Pancreas (tissue), 10 donors: ENCODE data around the gene C7orf33. TPM values are rescaled to one million over a fixed set of nuclear protein-coding genes. Genes with fewer than 3 reads are reported as not detected.
A peak's percentile ranks its signal among the peaks of the same experiment; 100 is the strongest.
"Not testable (repeated sequence)": the region's sequence is repeated elsewhere in the genome, so short reads cannot be mapped to it uniquely, and the experiment has no call there.

Experiments
- ATAC-seq, 4 donors: fragments of 200-7000 bp; cut with Tn5 transposase; one replicate each; pipeline versions ENCODE4 v1.8.0 to v1.9.1; 2020; ENCODE audit warnings: mild to moderate bottlenecking in 4 of 4, moderate library complexity in 4 of 4
- DNase-seq, 6 donors: peaks; one replicate each; pipeline ENCODE4 v3.0.0-alpha.2; 2020
- FAIRE-seq: peaks from 2 replicates; lab custom pipeline; 2012; peaks lifted over from hg19 to GRCh38; lab: Jason Lieb, UNC
- H3K27ac ChIP-seq, 4 donors: fragments of 200-600 bp; sonication (generic); 1 replicate in 3 of 4; 2 replicates in 1 of 4; pipeline versions ENCODE4 v1.5.0 to v1.8.0; 2020
- H3K27me3 ChIP-seq, 4 donors: fragments of 200-600 bp; one replicate each; pipeline ENCODE4 v1.8.0; 2021
- H3K36me3 ChIP-seq, 3 donors: fragments of 200-600 bp; sonication (generic) in 1 of 3; one replicate each; pipeline versions ENCODE4 v1.5.0 to v1.8.0; 2020 to 2021
- H3K4me1 ChIP-seq, 3 donors: fragments of 200-600 bp; one replicate each; pipeline ENCODE4 v1.8.0; 2021
- H3K4me3 ChIP-seq, 4 donors: fragments of 200-600 bp; sonication (generic) in 2 of 4; one replicate each; pipeline versions ENCODE4 v1.5.0 to v1.8.0; 2020 to 2021
- H3K9me3 ChIP-seq, 4 donors: fragments of 200-600 bp; one replicate each; pipeline ENCODE4 v1.8.0; 2021
- WGBS, 2 donors: extraction: QIAGEN DNeasy Blood & Tissue Kit; methylation state at CpG; one replicate each; pipeline ENCODE4 v1.1.7; 2013; 5-methylcytosine and 5-hydroxymethylcytosine counted together
- intact Hi-C, 3 donors: fragments of 100-400 bp; cut with DNase I; formaldehyde crosslinking; loops; one replicate each; pipeline versions ENCODE4 v1.11.1 to v1.14.2; 2022
- polyA plus RNA-seq, 2 donors: library from polyadenylated mRNA; stranded (reverse); fragments of 200-250 nt; gene quantifications; one replicate each; pipeline ENCODE4 v1.2.3, GENCODE V29; 2013
- total RNA-seq, 6 donors: library from RNA; stranded (reverse); fragmentation: NEBNext Ultra II Directional in 4 of 6; extraction: Animal tissue kit (Norgen Biotek cat#: 25700) in 4 of 6; gene quantifications; one replicate each; pipeline versions ENCODE4 v1.2.1 to v1.2.4, GENCODE V29; 2021 to 2023
- TF ChIP-seq, protein P1 (sequence below), 4 donors: fragments of 200-600 bp; sonication (generic) in 3 of 4; IDR thresholded peaks; one replicate each; pipeline versions ENCODE4 v1.5.0 to v1.8.0; 2021; ENCODE audit warnings: antibody characterized with exemption in 4 of 4
- donor health status: healthy with polysubstance abuse.
- donor health status: DM: no; HTN: no; CAD: no; lungs with moderate emphysema.
- donor health status: DM: no; HTN: no; CAD: no.
- donor health status: control.
- donor health status: control.
- donor health status: Bipolar disorder and iron deficiency.
- donor health status: DM: yes; HTN: yes; CAD: no.
- donor health status: DM: no; HTN: no; CAD: no.
- donor health status: DM: no; HTN: no; CAD: no.
- donor health status: DM: yes; HTN: yes; CAD: no.

C7orf33 gene
- total and polyA plus RNA-seq, 8 donors: not detected

GRCh38 chr7:148561099-148561498, 29.5 kb upstream of the C7orf33 start:
- ATAC-seq: no peak
- intact Hi-C loops: no loop called here
- TF ChIP-seq, protein P1, sequence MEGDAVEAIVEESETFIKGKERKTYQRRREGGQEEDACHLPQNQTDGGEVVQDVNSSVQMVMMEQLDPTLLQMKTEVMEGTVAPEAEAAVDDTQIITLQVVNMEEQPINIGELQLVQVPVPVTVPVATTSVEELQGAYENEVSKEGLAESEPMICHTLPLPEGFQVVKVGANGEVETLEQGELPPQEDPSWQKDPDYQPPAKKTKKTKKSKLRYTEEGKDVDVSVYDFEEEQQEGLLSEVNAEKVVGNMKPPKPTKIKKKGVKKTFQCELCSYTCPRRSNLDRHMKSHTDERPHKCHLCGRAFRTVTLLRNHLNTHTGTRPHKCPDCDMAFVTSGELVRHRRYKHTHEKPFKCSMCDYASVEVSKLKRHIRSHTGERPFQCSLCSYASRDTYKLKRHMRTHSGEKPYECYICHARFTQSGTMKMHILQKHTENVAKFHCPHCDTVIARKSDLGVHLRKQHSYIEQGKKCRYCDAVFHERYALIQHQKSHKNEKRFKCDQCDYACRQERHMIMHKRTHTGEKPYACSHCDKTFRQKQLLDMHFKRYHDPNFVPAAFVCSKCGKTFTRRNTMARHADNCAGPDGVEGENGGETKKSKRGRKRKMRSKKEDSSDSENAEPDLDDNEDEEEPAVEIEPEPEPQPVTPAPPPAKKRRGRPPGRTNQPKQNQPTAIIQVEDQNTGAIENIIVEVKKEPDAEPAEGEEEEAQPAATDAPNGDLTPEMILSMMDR (IDR thresholded peaks at IDR 0.05): no peak
- FAIRE-seq: no peak
- Histone ChIP-seq H3K4me1 (no peaks in the 10 kb centered on the region), H3K9me3 (no peaks in the 10 kb centered on the region), H3K27me3 (peaks cover 0 to 4% (median 2%) of the 10 kb centered on the region in 4 donors), H3K36me3 (no peaks in the 10 kb centered on the region), H3K27ac (no peak overlapping the region), H3K4me3 (no peak overlapping the region)
- DNase-seq: no peak

GRCh38 chr7:148563583-148564274, 26.8 kb upstream of the C7orf33 start:
- Histone ChIP-seq H3K9me3 (no peaks in the 10 kb centered on the region), H3K27ac (peak overlapping the region in 2 of 4 donors; percentile 10 to 44), H3K36me3 (no peaks in the 10 kb centered on the region), H3K4me1 (no peaks in the 10 kb centered on the region), H3K27me3 (peaks cover 0 to 4% (median 2%) of the 10 kb centered on the region in 4 donors), H3K4me3 (no peak overlapping the region)
- ATAC-seq (no peak), FAIRE-seq (no peak), DNase-seq (no peak)
- TF ChIP-seq, protein P1 (IDR thresholded peaks at IDR 0.05): no peak
- 52 to 82% methylated on average over 4 of the region's 4 CpGs for WGBS, 2 donors
- intact Hi-C loops: no loop called here

GRCh38 chr7:148564275-148564951, 26.2 kb upstream of the C7orf33 start:
- peak in 2 of 4 donors; percentile 65 to 67 for ATAC-seq
- H3K4me1 ChIP-seq, H3K4me3 ChIP-seq, H3K36me3 ChIP-seq, H3K9me3 ChIP-seq, H3K27me3 ChIP-seq, FAIRE-seq, DNase-seq, intact Hi-C loops: not testable (repeated sequence)
- WGBS, 2 donors: 50 to 59% methylated on average over 4 of the region's 4 CpGs
- peak overlapping the region in 2 of 4 donors; percentile 10 to 44 for H3K27ac ChIP-seq

DNA sequence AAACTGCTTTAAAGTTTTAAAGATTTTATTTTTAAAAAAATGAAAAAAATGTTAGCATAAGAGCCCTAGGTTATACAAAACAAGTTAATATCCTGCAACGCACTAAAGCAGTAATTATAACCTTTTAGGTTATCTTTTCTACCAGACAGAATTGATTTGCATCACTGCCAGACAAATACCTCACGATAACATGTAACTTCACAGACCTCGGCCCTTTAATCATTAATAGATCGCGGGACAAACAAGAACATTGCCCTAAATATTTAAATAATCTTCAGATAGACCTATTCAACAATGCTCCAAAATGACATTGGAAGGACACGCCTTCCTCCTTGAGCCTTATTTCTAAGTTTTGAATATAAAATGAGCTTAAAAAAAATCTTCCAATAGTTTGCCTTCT, 23.8 kb upstream of the C7orf33 start:
- H3K4me1 ChIP-seq: no peaks in the 10 kb centered on the region
- TF ChIP-seq, protein P1 (IDR thresholded peaks at IDR 0.05): no peak
- H3K27me3 ChIP-seq: no peaks in the 10 kb centered on the region
- no peak for FAIRE-seq
- no peaks in the 10 kb centered on the region for H3K9me3 ChIP-seq
- H3K27ac ChIP-seq: no peak overlapping the region
- intact Hi-C loops: no loop called here
- H3K4me3 ChIP-seq: no peak overlapping the region
- DNase-seq: no peak
- 18 to 21% methylated on average over 6 of the region's 6 CpGs for WGBS, 2 donors
- ATAC-seq: peak in 1 of 4 donors; percentile 31
- no peaks in the 10 kb centered on the region for H3K36me3 ChIP-seq

DNA sequence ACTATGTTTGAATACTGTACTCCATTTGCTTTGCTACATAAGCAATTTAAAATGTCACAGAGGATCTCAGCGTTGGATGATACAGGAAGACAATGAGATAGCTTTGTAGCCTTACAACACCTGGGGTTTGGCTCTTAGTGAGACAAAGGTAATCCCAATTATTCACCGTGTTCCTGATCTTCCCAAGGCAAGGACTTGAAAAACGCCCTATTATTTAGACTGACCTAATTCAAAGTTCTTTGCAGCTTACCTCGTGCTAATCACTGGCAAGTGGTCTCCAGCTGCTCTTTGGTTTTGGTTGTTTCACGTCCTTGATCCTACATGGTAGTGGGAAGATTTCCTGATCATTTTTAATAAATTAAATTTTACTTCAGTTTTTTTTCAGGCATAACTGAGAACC, 23.0 kb upstream of the C7orf33 start:
- no peaks in the 10 kb centered on the region for H3K36me3 ChIP-seq
- H3K27ac ChIP-seq: no peak overlapping the region
- H3K9me3 ChIP-seq: no peaks in the 10 kb centered on the region
- H3K4me1 ChIP-seq: no peaks in the 10 kb centered on the region
- no peak overlapping the region for H3K4me3 ChIP-seq
- WGBS, 2 donors: 58 to 61% methylated on average over 5 of the region's 5 CpGs
- no peaks in the 10 kb centered on the region for H3K27me3 ChIP-seq
- FAIRE-seq (no peak), DNase-seq (no peak), ATAC-seq (no peak)
- intact Hi-C loops: no loop called here
- TF ChIP-seq, protein P1 (IDR thresholded peaks at IDR 0.05): no peak
